Measurements from ENCODE around the gene CCDC8.

CCDC8 gene

GRCh38 chr19:46371371-46371901, 41.9 kb downstream of the CCDC8 start:
- DNase-seq (ENCODE audit: insufficient read length, low spot score) (no peak), FAIRE-seq (no peak)
- no peak for TF ChIP-seq POLR2A (IDR thresholded peaks at IDR 0.05; ENCODE audit: low read depth, low read length)

- FAIRE-seq (no peak), DNase-seq (ENCODE audit: insufficient read length, low spot score) (no peak)
- TF ChIP-seq POLR2A (IDR thresholded peaks at IDR 0.05; ENCODE audit: low read depth, low read length): no peak
Measured at GRCh38 chr19:46369817-46370216, 43.5 kb downstream of the CCDC8 start.

- no peak for DNase-seq (ENCODE audit: insufficient read length, low spot score)
- no peak for FAIRE-seq
- TF ChIP-seq POLR2A (IDR thresholded peaks at IDR 0.05; ENCODE audit: low read depth, low read length): no peak
Measured at GRCh38 chr19:46368116-46368515, 45.2 kb downstream of the CCDC8 start.

- no peak for FAIRE-seq
- TF ChIP-seq POLR2A (IDR thresholded peaks at IDR 0.05; ENCODE audit: low read depth, low read length): no peak
Measured at GRCh38 chr19:46367426-46367825, 45.9 kb downstream of the CCDC8 start.

GRCh38 chr19:46366620-46367292, 46.6 kb downstream of the CCDC8 start:
- FAIRE-seq: no peak
- TF ChIP-seq POLR2A (IDR thresholded peaks at IDR 0.05; ENCODE audit: low read depth, low read length): no peak
- no peak for DNase-seq (ENCODE audit: insufficient read length, low spot score)

More at GRCh38 chr19:46367426-46367825, 45.9 kb downstream of the CCDC8 start:
- DNase-seq (ENCODE audit: insufficient read length, low spot score): no peak

GRCh38 chr19:46365561-46365960, 47.8 kb downstream of the CCDC8 start:
- no peak for DNase-seq (ENCODE audit: insufficient read length, low spot score)
- no peak for TF ChIP-seq POLR2A (IDR thresholded peaks at IDR 0.05; ENCODE audit: low read depth, low read length)
- no peak for FAIRE-seq

- no peak for DNase-seq (ENCODE audit: insufficient read length, low spot score)
- no peak for FAIRE-seq
- no peak for TF ChIP-seq POLR2A (IDR thresholded peaks at IDR 0.05; ENCODE audit: low read depth, low read length)
Measured at GRCh38 chr19:46364359-46364758, 49.0 kb downstream of the CCDC8 start.

- TF ChIP-seq POLR2A (IDR thresholded peaks at IDR 0.05; ENCODE audit: low read depth, low read length): no peak
- DNase-seq (ENCODE audit: insufficient read length, low spot score) (no peak), FAIRE-seq (no peak)
Measured at GRCh38 chr19:46361915-46362314, 51.4 kb downstream of the CCDC8 start.

Measured in H54 (cell line).